Measurements from ENCODE around the gene CYP2A13.
"Not testable (repeated sequence)": the region's sequence is repeated elsewhere in the genome, so short reads cannot be mapped to it uniquely, and the experiment has no call there.

CYP2A13 gene

GRCh38 chr19:41088151-41088550, at the start of gene CYP2A13:
Gene CYP2A13, plus strand, starts transcription at chr19:41088451. Its CDS starts 21 bp downstream, at chr19:41088472.
- no peak within 1 kb of the TSS for H3K27ac ChIP-seq
- no peak for TF ChIP-seq ZFX (IDR thresholded peaks at IDR 0.05; ENCODE audit: borderline replicate concordance)
- no peak for TF ChIP-seq CTCF (IDR thresholded peaks at IDR 0.05)

GRCh38 chr19:41039806-41040205, 48.4 kb upstream of the CYP2A13 start:
- TF ChIP-seq ZFX (IDR thresholded peaks at IDR 0.05; ENCODE audit: borderline replicate concordance) (no peak), CTCF (IDR thresholded peaks at IDR 0.05) (no peak)
- H3K27ac ChIP-seq = no peak overlapping the region

GRCh38 chr19:41045095-41045494, 43.2 kb upstream of the CYP2A13 start:
- not testable (repeated sequence) for H3K27ac ChIP-seq

- TF ChIP-seq ZFX (IDR thresholded peaks at IDR 0.05; ENCODE audit: borderline replicate concordance) = no peak
- no peak for TF ChIP-seq CTCF (IDR thresholded peaks at IDR 0.05)
- no peak overlapping the region for H3K27ac ChIP-seq
Observed at GRCh38 chr19:41050426-41050825, 37.8 kb upstream of the CYP2A13 start.

- H3K27ac ChIP-seq = not testable (repeated sequence)
Observed at GRCh38 chr19:41052162-41052561, 36.1 kb upstream of the CYP2A13 start.

- H3K27ac ChIP-seq = not testable (repeated sequence)
Observed at GRCh38 chr19:41053331-41053730, 34.9 kb upstream of the CYP2A13 start.

- no peak for TF ChIP-seq CTCF (IDR thresholded peaks at IDR 0.05)
- no peak for TF ChIP-seq ZFX (IDR thresholded peaks at IDR 0.05; ENCODE audit: borderline replicate concordance)
- H3K27ac ChIP-seq = no peak overlapping the region
Observed at GRCh38 chr19:41064974-41065569, 23.2 kb upstream of the CYP2A13 start.

GRCh38 chr19:41076286-41076685, 12.0 kb upstream of the CYP2A13 start:
- TF ChIP-seq CTCF (IDR thresholded peaks at IDR 0.05) (no peak), ZFX (IDR thresholded peaks at IDR 0.05; ENCODE audit: borderline replicate concordance) (no peak)
- H3K27ac ChIP-seq = no peak overlapping the region

GRCh38 chr19:41083516-41083915, 4.7 kb upstream of the CYP2A13 start:
- TF ChIP-seq ZFX (IDR thresholded peaks at IDR 0.05; ENCODE audit: borderline replicate concordance) (no peak), CTCF (IDR thresholded peaks at IDR 0.05) (no peak)
- H3K27ac ChIP-seq = no peak overlapping the region

All from 22Rv1 (cell line).